Stimulated activated CD4-positive, alpha-beta T cell treated with anti-CD3 and anti-CD28 coated beads, TNF-alpha, amount 100 ng/mL, for 4 hours (primary cell): ENCODE measurements around the gene JCAD.

Source experiments
- DNase-seq, 3 experiments: peaks; one replicate each; pipeline ENCODE4 v3.0.0-alpha.2; 2020; ENCODE audit warnings: low read depth in 3 of 3

Gene JCAD

GRCh38 chr10:30047430-30047829 is 12.0 kb downstream of the JCAD start:
- DNase-seq: no peak

- DNase-seq: no peak
Observed at GRCh38 chr10:30046476-30046875, 12.9 kb downstream of the JCAD start.

GRCh38 chr10:30045961-30046360 is 13.4 kb downstream of the JCAD start:
- DNase-seq: no peak

- DNase-seq: no peak
Observed at GRCh38 chr10:30043476-30044270, 15.7 kb downstream of the JCAD start.

GRCh38 chr10:30042820-30043219 is 16.6 kb downstream of the JCAD start:
- no peak for DNase-seq

GRCh38 chr10:30041196-30042105 is 17.9 kb downstream of the JCAD start:
- no peak for DNase-seq

GRCh38 chr10:30040597-30040996 is 18.8 kb downstream of the JCAD start:
- no peak for DNase-seq

GRCh38 chr10:30039988-30040387 is 19.4 kb downstream of the JCAD start:
- no peak for DNase-seq

GRCh38 chr10:30039567-30039966 is 19.8 kb downstream of the JCAD start:
- DNase-seq: no peak

GRCh38 chr10:30038781-30039536 is 20.4 kb downstream of the JCAD start:
- DNase-seq: no peak

GRCh38 chr10:30037620-30038336 is 21.6 kb downstream of the JCAD start:
- DNase-seq: no peak

GRCh38 chr10:30036811-30037210 is 22.6 kb downstream of the JCAD start:
- no peak for DNase-seq

GRCh38 chr10:30036341-30036740 is 23.0 kb downstream of the JCAD start:
- no peak for DNase-seq

GRCh38 chr10:30034433-30035137 is 24.8 kb downstream of the JCAD start:
- no peak for DNase-seq

GRCh38 chr10:30032125-30032524 is 27.3 kb downstream of the JCAD start:
- DNase-seq: no peak

GRCh38 chr10:30029872-30030256 is 29.5 kb downstream of the JCAD start:
- DNase-seq: no peak

GRCh38 chr10:30029164-30029871 is 30.1 kb downstream of the JCAD start:
- DNase-seq: no peak

- no peak for DNase-seq
Observed at GRCh38 chr10:30028738-30029030, 30.7 kb downstream of the JCAD start.

GRCh38 chr10:30028006-30028737 is 31.2 kb downstream of the JCAD start:
- no peak for DNase-seq
